H1 (cell line): ENCODE measurements around the gene REG4. TPM values are rescaled to one million over a fixed set of nuclear protein-coding genes. Genes with fewer than 3 reads are reported as not detected.

Experiments used
- BRCA1 ChIP-seq: IDR thresholded peaks from 2 replicates; pipeline ENCODE4 v1.6.1; 2012; ENCODE audit warnings: low read depth, low read length, improper control_type of control experiment
- EP300 ChIP-seq, 2 experiments: IDR thresholded peaks; 1 replicate in 1 of 2; 2 replicates in 1 of 2; pipeline ENCODE4 v1.6.1; 2011 to 2012; ENCODE audit warnings: low read depth in 2 of 2, low read length in 2 of 2, mild to moderate bottlenecking in 2 of 2, borderline replicate concordance in 1 of 2, inconsistent platforms in 1 of 2, moderate library complexity in 1 of 2
- FOSL1 ChIP-seq: IDR thresholded peaks from 2 replicates; pipeline ENCODE4 v1.6.1; 2011; ENCODE audit warnings: mild to moderate bottlenecking, low read depth, low read length, moderate library complexity; ENCODE audit not compliant: insufficient read depth
- KDM4A ChIP-seq: IDR thresholded peaks from one replicate; pipeline ENCODE4 v1.7.1; 2012; ENCODE audit warnings: low read depth, mild to moderate bottlenecking, moderate library complexity, low read length, inconsistent platforms; ENCODE audit not compliant: severe bottlenecking
- POU5F1 ChIP-seq: IDR thresholded peaks from 2 replicates; pipeline ENCODE4 v1.6.1; 2011; ENCODE audit warnings: low read depth, mild to moderate bottlenecking, low read length, moderate library complexity
- SIN3A ChIP-seq, 2 experiments: IDR thresholded peaks in 1 of 2; conservative IDR thresholded peaks in 1 of 2; 2 replicates each; pipeline ENCODE4 v1.6.1; 2011 to 2012; ENCODE audit warnings: low read length in 2 of 2, improper control_type of control experiment in 1 of 2, low read depth in 1 of 2, mild to moderate bottlenecking in 1 of 2
- SIRT6 ChIP-seq: IDR thresholded peaks from one replicate; pipeline ENCODE4 v1.7.1; 2012; ENCODE audit warnings: low read length, inconsistent platforms
- TAF7 ChIP-seq: optimal IDR thresholded peaks from 2 replicates; pipeline ENCODE3; 2011; ENCODE audit warnings: low read depth, mild to moderate bottlenecking, inconsistent platforms, low read length, moderate library complexity, borderline replicate concordance
- polyA plus RNA-seq, 7 experiments: library from polyadenylated mRNA; depleted of rRNA in 3 of 7; stranded (reverse) in 5 of 7; unstranded in 2 of 7; fragments of >200 nt in 5 of 7; fragments of 200-250 nt in 2 of 7; gene quantifications; 1 replicate in 5 of 7; 2 replicates in 1 of 7; 4 replicates in 1 of 7; pipeline versions ENCODE4 v1.2.1 to v1.2.3, GENCODE V29; 2011 to 2013; ENCODE audit warnings: missing spikeins in 2 of 7, mixed read lengths in 2 of 7
- total RNA-seq: library from RNA; stranded (reverse); fragmentation: NEBNext Ultra II Directional; extraction: Animal tissue kit (Norgen Biotek cat#: 25700); gene quantifications from 2 replicates; pipeline ENCODE4 v1.2.1, GENCODE V29; 2021

Gene REG4
- total and polyA plus RNA-seq, 2 of the 8 experiments (the other 6 are each of a cell fraction or from before 2014, with no cell fraction given) = not detected

DNA sequence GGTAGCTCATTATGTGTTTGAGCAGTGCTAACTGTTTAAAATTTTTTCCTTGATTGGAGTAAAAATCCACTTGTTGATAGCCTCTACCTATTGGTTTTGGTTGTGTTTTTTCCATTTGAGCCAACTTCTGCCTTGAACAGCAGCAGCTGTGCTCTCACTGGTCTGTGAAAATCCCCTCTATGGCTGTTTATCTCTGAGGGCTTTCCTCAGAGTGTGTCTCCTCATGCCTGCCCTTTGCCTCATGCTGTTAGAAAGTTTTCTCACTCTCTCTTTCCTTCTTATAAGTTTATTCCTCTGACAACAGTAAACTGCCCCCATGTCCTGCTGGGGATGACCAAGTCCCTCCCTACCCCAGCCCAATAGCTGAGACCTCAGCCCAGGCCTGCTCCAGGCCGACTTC, 14.1 kb downstream of the REG4 start (continued):
- TF ChIP-seq TAF7 (no peak), POU5F1 (no peak), KDM4A (no peak), BRCA1 (no peak), SIRT6 (no peak), FOSL1 (no peak), SIN3A (conservative IDR thresholded peaks at IDR 0.05 in 1 of 2, IDR thresholded peaks at IDR 0.05 in 1 of 2; ENCODE audit: low read depth in 1 of 2, low read length in 2 of 2) (no peak), EP300 (IDR thresholded peaks at IDR 0.05; ENCODE audit: borderline replicate concordance in 1 of 2, low read depth in 2 of 2, low read length in 2 of 2) (no peak)
- TF ChIP-seq, all 59 proteins: peak for 0
